PC-9 (cell line): ENCODE measurements around the gene KLK7. TPM values are rescaled to one million over a fixed set of nuclear protein-coding genes. Genes with fewer than 3 reads are reported as not detected.

Experiments used
- BruUV-seq: library from RNA; stranded (reverse); fragments of 400-500 nt; replicated peaks from 2 replicates; lab custom pipeline; 2021; lab: Mats Ljungman, UMichigan
- CTCF ChIA-PET: fragments of 300-600 bp; sonication (Branson Sonifier 250); formaldehyde crosslinking; loops from one replicate; lab custom pipeline; 2022; ENCODE audit warnings: antibody characterized with exemption; lab: Charles Lee
- POLR2A ChIA-PET: fragments of 300-600 bp; sonication (Branson Sonifier 250); formaldehyde crosslinking; loops from one replicate; lab custom pipeline; 2022; ENCODE audit warnings: antibody characterized with exemption; ENCODE audit not compliant: unreplicated experiment; lab: Charles Lee
- DNase-seq, 2 experiments: peaks; one replicate each; pipeline versions ENCODE4 v3.0.0 to v3.0.0-alpha.2; 2015 to 2022; ENCODE audit warnings: mixed read lengths in 1 of 2
- H2AFZ ChIP-seq: fragments of 200-600 bp; sonication (generic); 2 replicates; pipeline ENCODE4 v1.8.1; 2017; ENCODE audit warnings: antibody characterized with exemption
- H3F3A ChIP-seq: fragments of 200-600 bp; sonication (generic); 2 replicates; pipeline ENCODE4 v1.8.1; 2017; ENCODE audit warnings: antibody characterized with exemption, mild to moderate bottlenecking, low read depth; ENCODE audit not compliant: insufficient read depth
- H3K27ac ChIP-seq: fragments of 200-600 bp; sonication (generic); 2 replicates; pipeline ENCODE4 v1.6.1; 2016; ENCODE audit warnings: mixed run types
- H3K27me3 ChIP-seq: fragments of 200-600 bp; sonication (generic); 2 replicates; pipeline ENCODE4 v1.6.1; 2016; ENCODE audit warnings: low read depth, mixed run types; ENCODE audit not compliant: insufficient read depth
- H3K36me3 ChIP-seq: fragments of 200-600 bp; sonication (generic); 2 replicates; pipeline ENCODE4 v1.6.1; 2016; ENCODE audit warnings: low read depth, mixed run types
- H3K4me1 ChIP-seq: fragments of 200-600 bp; sonication (generic); replicated peaks from 2 replicates; pipeline ENCODE4 v1.6.1; 2016; ENCODE audit warnings: mixed run types; ENCODE audit not compliant: insufficient read depth
- H3K4me2 ChIP-seq: fragments of 200-600 bp; sonication (generic); 2 replicates; pipeline ENCODE4 v1.6.1; 2017; ENCODE audit warnings: mixed run types
- H3K4me3 ChIP-seq: fragments of 200-600 bp; sonication (generic); 2 replicates; pipeline ENCODE4 v1.6.1; 2016; ENCODE audit warnings: mixed run types
- H3K79me2 ChIP-seq: fragments of 200-600 bp; sonication (generic); 2 replicates; pipeline ENCODE4 v1.6.1; 2017; ENCODE audit warnings: low read depth, mixed run types
- H3K9me2 ChIP-seq: fragments of 200-600 bp; sonication (generic); 2 replicates; pipeline ENCODE4 v1.8.1; 2017; ENCODE audit warnings: mild to moderate bottlenecking; ENCODE audit not compliant: insufficient read depth
- H3K9me3 ChIP-seq: fragments of 200-600 bp; sonication (generic); 2 replicates; pipeline ENCODE4 v1.8.1; 2016; ENCODE audit warnings: low read depth; ENCODE audit not compliant: insufficient read depth
- H4K20me1 ChIP-seq: fragments of 200-600 bp; sonication (generic); 2 replicates; pipeline ENCODE4 v1.8.1; 2017; ENCODE audit not compliant: insufficient read depth
- CTCF ChIP-seq: fragments of 200-600 bp; sonication (generic); conservative IDR thresholded peaks from 2 replicates; pipeline ENCODE4 v1.6.1; 2017; ENCODE audit warnings: mixed run types, antibody characterized with exemption, mild to moderate bottlenecking, moderate library complexity
- EZH2 ChIP-seq: fragments of 200-600 bp; sonication (generic); IDR thresholded peaks from 2 replicates; pipeline ENCODE4 v1.8.0; 2017; ENCODE audit warnings: antibody characterized with exemption, low read depth
- intact Hi-C: fragments of 100-400 bp; cut with micrococcal nuclease; formaldehyde crosslinking; loops from one replicate; pipeline ENCODE4 v1.10.0; 2022; ENCODE audit not compliant: unreplicated experiment
- total RNA-seq: library from RNA; stranded (reverse); gene quantifications from 2 replicates; pipeline ENCODE4 v1.2.3, GENCODE V29; 2021

Gene KLK7
- total RNA-seq, 1 experiment from 2014 or later, result 98.1 TPM

- 0 out of 2 replicates have a peak overlapping the region, but pooled peaks have one; percentile 5 for H3K4me2 ChIP-seq
- no peak overlapping the region for H3K27ac ChIP-seq
- TF ChIP-seq EZH2 (no peak), CTCF (no peak)
- intact Hi-C loops, result no loop called here
- peaks cover 49% of the 10 kb centered on the region for H3K36me3 ChIP-seq
- H4K20me1 ChIP-seq, result peaks cover 4% of the 10 kb centered on the region; the same call in 1 of the 2 replicates
- ChIA-PET CTCF (no interaction called here), POLR2A (no interaction called here)
- no peaks in the 10 kb centered on the region for H3K9me2 ChIP-seq
- H3K79me2 ChIP-seq, result peaks cover 47% of the 10 kb centered on the region
- peaks cover 31% of the 10 kb centered on the region for H3K4me1 ChIP-seq
- BruUV-seq, result no TSS peak
- H3K9me3 ChIP-seq, result no peaks in the 10 kb centered on the region
- no peak overlapping the region for H3K4me3 ChIP-seq
- H2AFZ ChIP-seq, result no peak overlapping the region
- no peak for DNase-seq
- H3F3A ChIP-seq, result peaks cover 61% of the 10 kb centered on the region
- H3K27me3 ChIP-seq, result no peaks in the 10 kb centered on the region
Measured at GRCh38 chr19:50964266-50964665, 19.5 kb downstream of the KLK7 start.

GRCh38 chr19:50963381-50963780 lies 20.3 kb downstream of the KLK7 start:
- intact Hi-C loops, result no loop called here
- POLR2A ChIA-PET, result no interaction called here
- Histone ChIP-seq H2AFZ (no peak overlapping the region), H3K79me2 (peaks cover 47% of the 10 kb centered on the region), H3K4me3 (no peak overlapping the region), H3K36me3 (peaks cover 49% of the 10 kb centered on the region), H3K27ac (no peak overlapping the region), H3K9me2 (no peaks in the 10 kb centered on the region), H3K4me1 (peaks cover 24% of the 10 kb centered on the region), H3K27me3 (no peaks in the 10 kb centered on the region), H4K20me1 (peaks cover 4% of the 10 kb centered on the region; the same call in 1 of the 2 replicates), H3K9me3 (no peaks in the 10 kb centered on the region), H3K4me2 (no peak overlapping the region), H3F3A (peaks cover 62% of the 10 kb centered on the region)
- no peak for DNase-seq
- TF ChIP-seq EZH2 (no peak), CTCF (no peak)
- no TSS peak for BruUV-seq
- CTCF ChIA-PET, result no interaction called here

GRCh38 chr19:50962245-50962644 lies 21.5 kb downstream of the KLK7 start:
- peaks cover 37% of the 10 kb centered on the region for H3K79me2 ChIP-seq
- H4K20me1 ChIP-seq, result peaks cover 4% of the 10 kb centered on the region; the same call in 1 of the 2 replicates
- no peaks in the 10 kb centered on the region for H3K9me3 ChIP-seq
- H2AFZ ChIP-seq, result no peak overlapping the region
- H3K4me1 ChIP-seq, result peaks cover 22% of the 10 kb centered on the region
- no TSS peak for BruUV-seq
- CTCF ChIA-PET, result no interaction called here
- no peaks in the 10 kb centered on the region for H3K27me3 ChIP-seq
- no peak for DNase-seq
- POLR2A ChIA-PET, result no interaction called here
- no peak overlapping the region for H3K4me3 ChIP-seq
- no peak overlapping the region for H3K4me2 ChIP-seq
- H3F3A ChIP-seq, result peaks cover 68% of the 10 kb centered on the region
- H3K36me3 ChIP-seq, result peaks cover 49% of the 10 kb centered on the region
- H3K27ac ChIP-seq, result no peak overlapping the region
- intact Hi-C loops, result no loop called here
- TF ChIP-seq CTCF (no peak), EZH2 (no peak)
- no peaks in the 10 kb centered on the region for H3K9me2 ChIP-seq
